HL-60 (cell line): ENCODE results near the gene STARD3.
A peak's percentile ranks its signal among the peaks of the same experiment; 100 is the strongest.

Experiments used
- DNase-seq, 2 experiments: peaks; one replicate each; pipeline ENCODE4 v3.0.0-alpha.2; 2010 to 2020; ENCODE audit warnings: low read depth in 1 of 2, low spot score in 1 of 2
- H3K27ac ChIP-seq: fragments of 250-450 bp; sonication (Bioruptor Pico); replicated peaks from 2 replicates; pipeline ENCODE4 v1.5.1; 2020; ENCODE audit warnings: mild to moderate bottlenecking, moderate library complexity
- H3K27me3 ChIP-seq: fragments of 250-450 bp; sonication (Bioruptor Pico); 2 replicates; pipeline ENCODE4 v1.5.1; 2021; ENCODE audit warnings: mild to moderate bottlenecking, moderate library complexity; ENCODE audit not compliant: insufficient read depth, poor library complexity, severe bottlenecking
- H3K4me3 ChIP-seq: replicated peaks from 2 replicates; pipeline ENCODE4 v1.5.1; 2011; ENCODE audit warnings: mild to moderate bottlenecking, control low read depth, low read length; ENCODE audit not compliant: insufficient read depth
- CTCF ChIP-seq: IDR thresholded peaks from one replicate; pipeline ENCODE4 v1.5.1; 2011; ENCODE audit warnings: low read length, control low read depth, inconsistent platforms; ENCODE audit not compliant: insufficient read depth
- GABPA ChIP-seq: IDR thresholded peaks from 2 replicates; pipeline ENCODE4 v1.6.1; 2012; ENCODE audit warnings: low read depth
- POLR2AphosphoS5 ChIP-seq: IDR thresholded peaks from 2 replicates; pipeline ENCODE4 v1.6.1; 2012; ENCODE audit warnings: low read depth
- REST ChIP-seq: IDR thresholded peaks from 2 replicates; pipeline ENCODE4 v1.6.1; 2012; ENCODE audit warnings: low read depth; ENCODE audit not compliant: insufficient replicate concordance
- SPI1 ChIP-seq: IDR thresholded peaks from 2 replicates; pipeline ENCODE4 v1.6.1; 2012; ENCODE audit warnings: low read depth, mild to moderate bottlenecking, borderline replicate concordance

Gene STARD3

GRCh38 chr17:39684369-39685192 is 47.6 kb downstream of the STARD3 start:
- no peak overlapping the region for H3K27ac ChIP-seq
- H3K4me3 ChIP-seq, result no peak overlapping the region
- no peaks in the 10 kb centered on the region for H3K27me3 ChIP-seq
- no peak for DNase-seq
- TF ChIP-seq CTCF (no peak), SPI1 (no peak), GABPA (no peak), POLR2AphosphoS5 (no peak), REST (no peak)

GRCh38 chr17:39687101-39687545 is 50.2 kb downstream of the STARD3 start:
- peak overlapping the region; percentile 79 for H3K27ac ChIP-seq
- TF ChIP-seq SPI1 (no peak), CTCF (no peak), REST (no peak), GABPA (no peak), POLR2AphosphoS5 (no peak)
- H3K27me3 ChIP-seq, result no peaks in the 10 kb centered on the region
- no peak for DNase-seq
- H3K4me3 ChIP-seq, result peak overlapping the region; percentile 71

DNA sequence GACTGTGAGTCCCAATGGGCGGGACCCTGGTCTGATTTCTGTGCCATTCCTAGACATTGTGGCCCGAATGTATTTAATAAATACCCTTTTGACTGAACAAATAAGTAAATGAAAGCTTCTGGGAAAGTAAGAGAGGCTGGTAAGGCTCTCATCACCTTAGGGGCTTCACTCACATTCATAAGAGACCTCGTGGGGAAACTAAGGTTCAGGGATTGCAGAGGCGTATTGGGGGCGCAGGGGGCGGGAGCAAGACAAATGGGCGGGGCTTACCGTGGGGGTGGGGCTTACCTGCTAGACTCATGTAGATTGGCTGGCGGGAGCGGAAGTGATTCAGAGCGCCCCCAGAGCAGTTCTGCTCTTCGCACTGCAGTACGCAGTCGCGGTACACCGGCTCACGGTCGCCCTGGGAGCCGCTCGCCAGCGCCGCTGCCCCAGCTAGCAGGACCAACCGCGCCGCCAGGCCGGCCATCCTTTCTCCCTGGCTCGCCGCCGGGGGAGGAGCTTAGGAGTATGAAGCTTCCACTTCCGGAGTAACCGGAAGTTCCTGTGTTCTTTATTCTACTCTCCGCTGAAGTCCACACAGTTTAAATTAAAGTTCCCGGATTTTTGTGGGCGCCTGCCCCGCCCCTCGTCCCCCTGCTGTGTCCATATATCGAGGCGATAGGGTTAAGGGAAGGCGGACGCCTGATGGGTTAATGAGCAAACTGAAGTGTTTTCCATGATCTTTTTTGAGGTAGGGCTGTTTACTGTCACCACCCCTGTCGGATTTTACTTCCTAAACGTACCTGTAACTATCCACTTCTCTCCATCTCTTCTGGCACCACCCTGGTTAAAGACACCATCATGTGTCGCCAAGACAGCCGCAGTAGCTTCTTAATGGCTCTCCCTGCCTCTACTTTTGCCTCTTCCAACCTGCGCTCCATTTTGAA is 50.9 kb downstream of the STARD3 start, which contains the start of gene PGAP3:
TSS of gene PGAP3 (minus strand) at position 512 of the 929 bp plus-strand sequence. CDS start at position 469, 43 bp downstream.
- H3K27ac ChIP-seq, result peak within 1 kb of the TSS; percentile 79
- DNase-seq, result peak; percentile 82 to 90
- H3K27me3 ChIP-seq, result no peaks in the 10 kb centered on the region
- H3K4me3 ChIP-seq, result peak within 1 kb of the TSS; percentile 71
- TF ChIP-seq POLR2AphosphoS5, result no peak; the same call in 1 of the 2 replicates
- TF ChIP-seq GABPA, result peak; percentile 98
- TF ChIP-seq CTCF, result no peak
- TF ChIP-seq SPI1, result peak; percentile 66; the same call in 1 of the 2 replicates
- TF ChIP-seq REST, result peak; percentile 19
